K562 (cell line): ENCODE results near the gene POF1B. TPM values are rescaled to one million over a fixed set of nuclear protein-coding genes. Genes with fewer than 3 reads are reported as not detected.

Experiments used
- ATAC-seq: fragments of 200-7000 bp; cut with Tn5 transposase; 3 replicates; pipeline ENCODE4 v1.9.1; 2020; ENCODE audit warnings: moderate library complexity
- BruUV-seq: library from RNA; stranded (reverse); fragments of 400-500 nt; replicated peaks from 2 replicates; lab custom pipeline; 2021; lab: Mats Ljungman, UMichigan
- CTCF ChIA-PET: fragments of 300-600 bp; formaldehyde crosslinking; extraction: SDS; loops from one replicate; lab custom pipeline; 2021; ENCODE audit warnings: low intra/inter-chr PET ratio; lab: Yijun Ruan, JAX
- POLR2A ChIA-PET: fragments of 300-600, 350-650 bp; sonication (Branson Sonifier 250); formaldehyde crosslinking; extraction: SDS; loops from one replicate; lab custom pipeline; 2021; ENCODE audit warnings: antibody characterized with exemption, inconsistent platforms; lab: Yijun Ruan, JAX
- DNase-seq, 4 experiments: peaks; one replicate each; pipeline versions ENCODE4 v3.0.0 to v3.0.0-alpha.2; 2011 to 2018; ENCODE audit warnings: low spot score in 3 of 4, mixed read lengths in 3 of 4; ENCODE audit errors: extremely low read depth in 1 of 4
- FAIRE-seq: peaks from 2 replicates; lab custom pipeline; 2011; peaks lifted over from hg19 to GRCh38; lab: Jason Lieb, UNC
- H2AFZ ChIP-seq: 2 replicates; pipeline ENCODE4 v1.6.0; 2011; ENCODE audit warnings: low read depth, low read length, control low read depth, inconsistent platforms
- H3K27ac ChIP-seq: fragments of 200-600 bp; 3 replicates; pipeline ENCODE4 v1.8.0; 2011; ENCODE audit warnings: low read depth, mild to moderate bottlenecking, control low read depth, inconsistent platforms, low read length, moderate library complexity, mixed read lengths; ENCODE audit errors: extremely low read depth
- H3K27me3 ChIP-seq, 2 experiments: fragments of 300-600 bp in 1 of 2; 2 replicates in 1 of 2; 3 replicates in 1 of 2; pipeline versions ENCODE4 v1.6.0 to v1.8.0; 2011; ENCODE audit warnings: inconsistent platforms in 2 of 2, low read length in 2 of 2, mild to moderate bottlenecking in 1 of 2, mixed read lengths in 1 of 2, moderate library complexity in 1 of 2; ENCODE audit not compliant: control insufficient read depth in 2 of 2, insufficient read depth in 2 of 2
- H3K36me3 ChIP-seq: fragments of 300-600 bp; 3 replicates; pipeline ENCODE4 v1.8.0; 2011; ENCODE audit warnings: mild to moderate bottlenecking, low read length, inconsistent platforms; ENCODE audit not compliant: control insufficient read depth, insufficient read depth
- H3K4me1 ChIP-seq, 2 experiments: fragments of 200-600 bp in 1 of 2; replicated peaks in 1 of 2; 2 replicates in 1 of 2; 3 replicates in 1 of 2; pipeline versions ENCODE4 v1.5.1 to v1.8.0; 2011; ENCODE audit warnings: inconsistent platforms in 2 of 2, low read length in 2 of 2, mild to moderate bottlenecking in 1 of 2, mixed read lengths in 1 of 2, moderate library complexity in 1 of 2; ENCODE audit not compliant: control insufficient read depth in 2 of 2, insufficient read depth in 2 of 2
- H3K4me2 ChIP-seq: 2 replicates; pipeline ENCODE4 v1.6.1; 2011; ENCODE audit warnings: low read length, control low read depth, inconsistent platforms, mixed read lengths; ENCODE audit not compliant: insufficient read depth
- H3K4me3 ChIP-seq: fragments of 200-600 bp; sonication (generic), shearing (Covaris generic); 2 replicates; pipeline ENCODE4 v1.5.1; 2016; ENCODE audit warnings: control low read depth, inconsistent platforms
- H3K79me2 ChIP-seq: fragments of 200-600 bp; 3 replicates; pipeline ENCODE4 v1.8.0; 2011; ENCODE audit warnings: low read length, inconsistent platforms; ENCODE audit not compliant: control insufficient read depth, insufficient read depth
- H3K9ac ChIP-seq, 2 experiments: 2 replicates each; pipeline versions ENCODE4 v1.6.0 to v1.6.1; 2011; ENCODE audit warnings: low read depth in 2 of 2, low read length in 2 of 2, control low read depth in 1 of 2, inconsistent platforms in 1 of 2, mild to moderate bottlenecking in 1 of 2, mixed read lengths in 1 of 2; ENCODE audit not compliant: insufficient read depth in 1 of 2
- H3K9me1 ChIP-seq: one replicate; pipeline ENCODE4 v1.6.0; 2011; ENCODE audit warnings: inconsistent platforms, mild to moderate bottlenecking, low read length, moderate library complexity; ENCODE audit not compliant: control insufficient read depth, insufficient read depth
- H3K9me3 ChIP-seq: replicated peaks from 2 replicates; pipeline ENCODE4 v1.5.1; 2011; ENCODE audit warnings: low read depth, low read length, inconsistent platforms; ENCODE audit not compliant: control insufficient read depth, insufficient read depth
- H4K20me1 ChIP-seq: replicated peaks from 2 replicates; pipeline ENCODE4 v1.6.1; 2011; ENCODE audit warnings: low read length, inconsistent platforms, mixed read lengths; ENCODE audit not compliant: control insufficient read depth, insufficient read depth
- POLR2G ChIP-seq: fragments of 200-400 bp; formaldehyde crosslinking; IDR thresholded peaks from 2 replicates; pipeline ENCODE4 v1.6.1; 2017; ENCODE audit warnings: low read depth, mild to moderate bottlenecking, antibody characterized with exemption, low read length, moderate library complexity
- SNIP1 ChIP-seq: fragments of 450-650 bp; IDR thresholded peaks from 2 replicates; pipeline ENCODE4 v1.7.1; 2017; ENCODE audit warnings: low read depth, mild to moderate bottlenecking
- WGBS: fragments of 100-300 bp; shearing (Covaris generic); methylation state at CpG from one replicate; pipeline ENCODE4 v1.1.6; 2016; ENCODE audit warnings: low coverage, mixed read lengths; ENCODE audit not compliant: insufficient coverage; ENCODE audit errors: missing lambda C conversion rate; 5-methylcytosine and 5-hydroxymethylcytosine counted together
- in situ Hi-C: fragments of 300-500 bp; cut with MboI; formaldehyde crosslinking; loops from 4 replicates; pipeline ENCODE4 v1.15.0; 2018; ENCODE audit warnings: inconsistent platforms, mixed read lengths
- intact Hi-C: fragments of 100-400 bp; cut with micrococcal nuclease; formaldehyde crosslinking; loops from 2 replicates; pipeline ENCODE4 v1.14.2; 2022
- polyA plus RNA-seq, 8 experiments: library from polyadenylated mRNA; depleted of rRNA in 4 of 8; stranded (reverse) in 5 of 8; unstranded in 3 of 8; fragments of >200 nt; fragmentation: Nextera tagmentation in 2 of 8; fragmentation: Illumina TruSeq in 1 of 8; extraction: Ambion mirVana in 2 of 8; extraction: Trizol in 1 of 8; gene quantifications; 2 replicates each; pipeline versions ENCODE4 v1.2.1 to v1.2.3, GENCODE V29; 2011 to 2014; ENCODE audit warnings: inconsistent platforms in 1 of 8, missing spikeins in 1 of 8
- total RNA-seq, 7 experiments: library from RNA; depleted of rRNA in 6 of 7; stranded (reverse); fragments of >200 nt in 6 of 7; fragmentation: Illumina TruSeq in 2 of 7; extraction: Trizol in 2 of 7; gene quantifications; 2 replicates each; pipeline versions ENCODE4 v1.2.1 to v1.2.3, GENCODE V29; 2011 to 2021; ENCODE audit warnings: low replicate concordance in 1 of 7
- TF ChIP-seq, protein P1 (sequence below): fragments of 250-450 bp; sonication (Bioruptor Pico); IDR thresholded peaks from 2 replicates; pipeline ENCODE4 v1.8.0; 2021; ENCODE audit warnings: mild to moderate bottlenecking, moderate library complexity
- TF ChIP-seq, protein P2 (sequence below), 2 experiments: fragments of 450-650 bp; IDR thresholded peaks; 2 replicates each; pipeline ENCODE4 v1.6.1; 2016

POF1B gene
- total and polyA plus RNA-seq, 9 of the 15 experiments (the other 6 are each of a cell fraction or from before 2014, with no cell fraction given) = 0.03 to 0.57 (median 0.07) TPM; not detected in 1

DNA sequence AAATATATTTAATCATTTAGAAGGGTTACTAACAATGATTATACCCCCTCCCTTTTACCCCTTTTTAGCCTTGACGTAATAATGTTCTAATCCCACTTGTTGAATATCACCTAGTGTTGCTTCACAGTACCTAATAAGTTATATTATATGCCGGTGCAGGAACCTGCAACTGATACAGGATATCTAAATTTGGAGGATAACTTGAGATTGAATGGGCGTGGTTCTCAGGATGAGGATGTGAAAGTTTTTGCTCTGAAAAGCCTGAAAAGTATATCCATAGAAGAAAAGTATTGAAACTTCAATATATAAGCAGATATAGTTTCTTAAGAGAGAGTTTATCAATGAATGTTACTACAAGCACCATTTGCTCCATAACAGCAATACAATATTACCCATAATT is 75.9 kb downstream of the POF1B start:
- FAIRE-seq (no peak), DNase-seq (no peak), ATAC-seq (no peak)
- no peaks in the 10 kb centered on the region for H3K79me2 ChIP-seq
- H3K9me1 ChIP-seq = no peaks in the 10 kb centered on the region
- H3K9ac ChIP-seq = no peak overlapping the region
- in situ Hi-C loops (no loop called here), intact Hi-C loops (no loop called here)
- TF ChIP-seq, protein P1, sequence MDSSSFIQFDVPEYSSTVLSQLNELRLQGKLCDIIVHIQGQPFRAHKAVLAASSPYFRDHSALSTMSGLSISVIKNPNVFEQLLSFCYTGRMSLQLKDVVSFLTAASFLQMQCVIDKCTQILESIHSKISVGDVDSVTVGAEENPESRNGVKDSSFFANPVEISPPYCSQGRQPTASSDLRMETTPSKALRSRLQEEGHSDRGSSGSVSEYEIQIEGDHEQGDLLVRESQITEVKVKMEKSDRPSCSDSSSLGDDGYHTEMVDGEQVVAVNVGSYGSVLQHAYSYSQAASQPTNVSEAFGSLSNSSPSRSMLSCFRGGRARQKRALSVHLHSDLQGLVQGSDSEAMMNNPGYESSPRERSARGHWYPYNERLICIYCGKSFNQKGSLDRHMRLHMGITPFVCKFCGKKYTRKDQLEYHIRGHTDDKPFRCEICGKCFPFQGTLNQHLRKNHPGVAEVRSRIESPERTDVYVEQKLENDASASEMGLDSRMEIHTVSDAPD (CRISPR knock-in tag) = no peak
- no peak for TF ChIP-seq SNIP1
- TF ChIP-seq, protein P2, sequence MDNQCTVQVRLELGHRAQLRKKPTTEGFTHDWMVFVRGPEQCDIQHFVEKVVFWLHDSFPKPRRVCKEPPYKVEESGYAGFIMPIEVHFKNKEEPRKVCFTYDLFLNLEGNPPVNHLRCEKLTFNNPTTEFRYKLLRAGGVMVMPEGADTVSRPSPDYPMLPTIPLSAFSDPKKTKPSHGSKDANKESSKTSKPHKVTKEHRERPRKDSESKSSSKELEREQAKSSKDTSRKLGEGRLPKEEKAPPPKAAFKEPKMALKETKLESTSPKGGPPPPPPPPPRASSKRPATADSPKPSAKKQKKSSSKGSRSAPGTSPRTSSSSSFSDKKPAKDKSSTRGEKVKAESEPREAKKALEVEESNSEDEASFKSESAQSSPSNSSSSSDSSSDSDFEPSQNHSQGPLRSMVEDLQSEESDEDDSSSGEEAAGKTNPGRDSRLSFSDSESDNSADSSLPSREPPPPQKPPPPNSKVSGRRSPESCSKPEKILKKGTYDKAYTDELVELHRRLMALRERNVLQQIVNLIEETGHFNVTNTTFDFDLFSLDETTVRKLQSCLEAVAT (IDR thresholded peaks at IDR 0.05) = no peak
- no peak for TF ChIP-seq POLR2G
- no peaks in the 10 kb centered on the region for H3K36me3 ChIP-seq
- no peaks in the 10 kb centered on the region for H4K20me1 ChIP-seq
- no peaks in the 10 kb centered on the region for H3K4me1 ChIP-seq
- 0% methylated on average over 3 of the region's 3 CpGs for WGBS
- POLR2A ChIA-PET = no interaction called here
- H3K4me3 ChIP-seq = no peak overlapping the region
- CTCF ChIA-PET = no interaction called here
- BruUV-seq = no TSS peak
- H3K4me2 ChIP-seq = no peak overlapping the region
- H3K9me3 ChIP-seq = no peaks in the 10 kb centered on the region
- H3K27me3 ChIP-seq = no peaks in the 10 kb centered on the region
- H3K27ac ChIP-seq = no peak overlapping the region
- no peak overlapping the region for H2AFZ ChIP-seq
